ENCODE results near the gene PMS1.

DNA sequence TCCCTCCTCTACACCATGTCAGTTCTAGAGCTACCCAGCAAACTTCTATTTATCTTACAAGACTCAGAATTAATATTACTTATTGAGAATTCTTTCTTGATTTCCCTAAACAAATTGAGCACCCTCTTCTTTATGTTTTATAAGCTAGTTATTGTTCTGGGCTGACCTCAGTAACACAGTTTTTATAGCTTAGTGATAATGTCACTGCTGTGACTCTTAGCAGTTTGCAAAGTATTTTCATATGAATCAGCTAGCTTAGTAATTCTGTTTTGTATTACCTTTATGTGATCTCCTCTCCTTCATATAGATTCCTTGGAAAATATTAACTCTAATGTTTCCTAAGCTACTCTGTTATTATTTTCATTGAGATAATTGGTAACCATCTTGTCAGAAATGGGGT lies 114.9 kb downstream of the PMS1 start:
- TF ChIP-seq POLR2AphosphoS5 (IDR thresholded peaks at IDR 0.05) = no peak
- TF ChIP-seq, protein P1, sequence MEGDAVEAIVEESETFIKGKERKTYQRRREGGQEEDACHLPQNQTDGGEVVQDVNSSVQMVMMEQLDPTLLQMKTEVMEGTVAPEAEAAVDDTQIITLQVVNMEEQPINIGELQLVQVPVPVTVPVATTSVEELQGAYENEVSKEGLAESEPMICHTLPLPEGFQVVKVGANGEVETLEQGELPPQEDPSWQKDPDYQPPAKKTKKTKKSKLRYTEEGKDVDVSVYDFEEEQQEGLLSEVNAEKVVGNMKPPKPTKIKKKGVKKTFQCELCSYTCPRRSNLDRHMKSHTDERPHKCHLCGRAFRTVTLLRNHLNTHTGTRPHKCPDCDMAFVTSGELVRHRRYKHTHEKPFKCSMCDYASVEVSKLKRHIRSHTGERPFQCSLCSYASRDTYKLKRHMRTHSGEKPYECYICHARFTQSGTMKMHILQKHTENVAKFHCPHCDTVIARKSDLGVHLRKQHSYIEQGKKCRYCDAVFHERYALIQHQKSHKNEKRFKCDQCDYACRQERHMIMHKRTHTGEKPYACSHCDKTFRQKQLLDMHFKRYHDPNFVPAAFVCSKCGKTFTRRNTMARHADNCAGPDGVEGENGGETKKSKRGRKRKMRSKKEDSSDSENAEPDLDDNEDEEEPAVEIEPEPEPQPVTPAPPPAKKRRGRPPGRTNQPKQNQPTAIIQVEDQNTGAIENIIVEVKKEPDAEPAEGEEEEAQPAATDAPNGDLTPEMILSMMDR (IDR thresholded peaks at IDR 0.05 in 8 of 11, conservative IDR thresholded peaks at IDR 0.05 in 3 of 11) = no peak
